Measurements from ENCODE around the gene RIPOR2. TPM values are rescaled to one million over a fixed set of nuclear protein-coding genes. Genes with fewer than 3 reads are reported as not detected.

Gene RIPOR2
- total and polyA plus RNA-seq, 10 of the 15 experiments (the other 5 are each of a cell fraction or from before 2014, with no cell fraction given): 22.2 to 48.2 (median 34.7) TPM

- 0% methylated on average over 2 of the region's 2 CpGs for WGBS (ENCODE audit: insufficient coverage, insufficient replicate concordance, low lambda C conversion rate, missing lambda C conversion rate)
- Histone ChIP-seq H3K4me1 (ENCODE audit: control insufficient read depth, insufficient read depth, low read length) (peaks cover 45% of the 10 kb centered on the region), H3K9ac (ENCODE audit: control insufficient read depth, insufficient read depth, low read length) (no peak overlapping the region), H3K27ac (ENCODE audit: control insufficient read depth, insufficient read depth) (no peak overlapping the region), H4K20me1 (ENCODE audit: control insufficient read depth, insufficient read depth) (peaks cover 3% of the 10 kb centered on the region; the same call in 1 of the 2 replicates), H3K79me2 (ENCODE audit: control insufficient read depth, insufficient read depth, low read length) (peaks cover 25% of the 10 kb centered on the region), H3K27me3 (replicated peaks in 1 of 2; ENCODE audit: control insufficient read depth in 2 of 2, insufficient read depth in 2 of 2, low read length in 1 of 2) (no peaks in the 10 kb centered on the region), H3K9me3 (replicated peaks; ENCODE audit: control insufficient read depth, insufficient read depth, low read length) (no peaks in the 10 kb centered on the region; the same call in 2 of the 3 replicates), H3K4me2 (ENCODE audit: control insufficient read depth, insufficient read depth) (no peak overlapping the region), H3K36me3 (ENCODE audit: control insufficient read depth in 2 of 2, insufficient read depth in 2 of 2, low read length in 1 of 2) (no peaks in the 10 kb centered on the region), H2AFZ (ENCODE audit: control insufficient read depth, low read depth, low read length) (no peak overlapping the region), H3K4me3 (no peak overlapping the region)
- no TSS peak for BruUV-seq (replicated peaks)
- DNase-seq (ENCODE audit: low read depth, low spot score): no peak
- ATAC-seq: no peak
- POLR2A ChIA-PET: no interaction called here
- RAD21 ChIA-PET (ENCODE audit: unreplicated experiment): no interaction called here
- intact Hi-C loops (cut with micrococcal nuclease; ENCODE audit: unreplicated experiment): no loop called here
- SMC1A ChIA-PET (ENCODE audit: uncharacterized antibody, unreplicated experiment): interaction anchor here (1.1 to 1.4 kb wide), 2 partner anchors 11 to 69 kb away, joined by 4 to 7 read pairs; no protein-coding TSS in a partner anchor
- in situ Hi-C loops (cut with MboI): no loop called here
- no peak for FAIRE-seq
- no peak for TF ChIP-seq KLF5 (IDR thresholded peaks at IDR 0.05; ENCODE audit: partially characterized antibody)
- no peak for TF ChIP-seq BCL11A (IDR thresholded peaks at IDR 0.05; ENCODE audit: low read depth, low read length)
- no peak for TF ChIP-seq IRF3 (IDR thresholded peaks at IDR 0.05)
- TF ChIP-seq ZSCAN29 (IDR thresholded peaks at IDR 0.05): no peak
- TF ChIP-seq POLR2AphosphoS5 (IDR thresholded peaks at IDR 0.05; ENCODE audit: low read length): no peak
- TF ChIP-seq, protein P1, sequence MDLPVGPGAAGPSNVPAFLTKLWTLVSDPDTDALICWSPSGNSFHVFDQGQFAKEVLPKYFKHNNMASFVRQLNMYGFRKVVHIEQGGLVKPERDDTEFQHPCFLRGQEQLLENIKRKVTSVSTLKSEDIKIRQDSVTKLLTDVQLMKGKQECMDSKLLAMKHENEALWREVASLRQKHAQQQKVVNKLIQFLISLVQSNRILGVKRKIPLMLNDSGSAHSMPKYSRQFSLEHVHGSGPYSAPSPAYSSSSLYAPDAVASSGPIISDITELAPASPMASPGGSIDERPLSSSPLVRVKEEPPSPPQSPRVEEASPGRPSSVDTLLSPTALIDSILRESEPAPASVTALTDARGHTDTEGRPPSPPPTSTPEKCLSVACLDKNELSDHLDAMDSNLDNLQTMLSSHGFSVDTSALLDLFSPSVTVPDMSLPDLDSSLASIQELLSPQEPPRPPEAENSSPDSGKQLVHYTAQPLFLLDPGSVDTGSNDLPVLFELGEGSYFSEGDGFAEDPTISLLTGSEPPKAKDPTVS (IDR thresholded peaks at IDR 0.05; ENCODE audit: low read depth, low read length): no peak
- TF ChIP-seq, protein P2, sequence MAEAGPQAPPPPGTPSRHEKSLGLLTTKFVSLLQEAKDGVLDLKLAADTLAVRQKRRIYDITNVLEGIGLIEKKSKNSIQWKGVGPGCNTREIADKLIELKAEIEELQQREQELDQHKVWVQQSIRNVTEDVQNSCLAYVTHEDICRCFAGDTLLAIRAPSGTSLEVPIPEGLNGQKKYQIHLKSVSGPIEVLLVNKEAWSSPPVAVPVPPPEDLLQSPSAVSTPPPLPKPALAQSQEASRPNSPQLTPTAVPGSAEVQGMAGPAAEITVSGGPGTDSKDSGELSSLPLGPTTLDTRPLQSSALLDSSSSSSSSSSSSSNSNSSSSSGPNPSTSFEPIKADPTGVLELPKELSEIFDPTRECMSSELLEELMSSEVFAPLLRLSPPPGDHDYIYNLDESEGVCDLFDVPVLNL (IDR thresholded peaks at IDR 0.05; ENCODE audit: low read depth, low read length): no peak
- TF ChIP-seq ZNF217 (IDR thresholded peaks at IDR 0.05): no peak
- no peak for TF ChIP-seq SMAD5 (IDR thresholded peaks at IDR 0.05; ENCODE audit: low read depth)
- TF ChIP-seq, protein P3, sequence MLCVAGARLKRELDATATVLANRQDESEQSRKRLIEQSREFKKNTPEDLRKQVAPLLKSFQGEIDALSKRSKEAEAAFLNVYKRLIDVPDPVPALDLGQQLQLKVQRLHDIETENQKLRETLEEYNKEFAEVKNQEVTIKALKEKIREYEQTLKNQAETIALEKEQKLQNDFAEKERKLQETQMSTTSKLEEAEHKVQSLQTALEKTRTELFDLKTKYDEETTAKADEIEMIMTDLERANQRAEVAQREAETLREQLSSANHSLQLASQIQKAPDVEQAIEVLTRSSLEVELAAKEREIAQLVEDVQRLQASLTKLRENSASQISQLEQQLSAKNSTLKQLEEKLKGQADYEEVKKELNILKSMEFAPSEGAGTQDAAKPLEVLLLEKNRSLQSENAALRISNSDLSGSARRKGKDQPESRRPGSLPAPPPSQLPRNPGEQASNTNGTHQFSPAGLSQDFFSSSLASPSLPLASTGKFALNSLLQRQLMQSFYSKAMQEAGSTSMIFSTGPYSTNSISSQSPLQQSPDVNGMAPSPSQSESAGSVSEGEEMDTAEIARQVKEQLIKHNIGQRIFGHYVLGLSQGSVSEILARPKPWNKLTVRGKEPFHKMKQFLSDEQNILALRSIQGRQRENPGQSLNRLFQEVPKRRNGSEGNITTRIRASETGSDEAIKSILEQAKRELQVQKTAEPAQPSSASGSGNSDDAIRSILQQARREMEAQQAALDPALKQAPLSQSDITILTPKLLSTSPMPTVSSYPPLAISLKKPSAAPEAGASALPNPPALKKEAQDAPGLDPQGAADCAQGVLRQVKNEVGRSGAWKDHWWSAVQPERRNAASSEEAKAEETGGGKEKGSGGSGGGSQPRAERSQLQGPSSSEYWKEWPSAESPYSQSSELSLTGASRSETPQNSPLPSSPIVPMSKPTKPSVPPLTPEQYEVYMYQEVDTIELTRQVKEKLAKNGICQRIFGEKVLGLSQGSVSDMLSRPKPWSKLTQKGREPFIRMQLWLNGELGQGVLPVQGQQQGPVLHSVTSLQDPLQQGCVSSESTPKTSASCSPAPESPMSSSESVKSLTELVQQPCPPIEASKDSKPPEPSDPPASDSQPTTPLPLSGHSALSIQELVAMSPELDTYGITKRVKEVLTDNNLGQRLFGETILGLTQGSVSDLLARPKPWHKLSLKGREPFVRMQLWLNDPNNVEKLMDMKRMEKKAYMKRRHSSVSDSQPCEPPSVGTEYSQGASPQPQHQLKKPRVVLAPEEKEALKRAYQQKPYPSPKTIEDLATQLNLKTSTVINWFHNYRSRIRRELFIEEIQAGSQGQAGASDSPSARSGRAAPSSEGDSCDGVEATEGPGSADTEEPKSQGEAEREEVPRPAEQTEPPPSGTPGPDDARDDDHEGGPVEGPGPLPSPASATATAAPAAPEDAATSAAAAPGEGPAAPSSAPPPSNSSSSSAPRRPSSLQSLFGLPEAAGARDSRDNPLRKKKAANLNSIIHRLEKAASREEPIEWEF (IDR thresholded peaks at IDR 0.05; ENCODE audit: insufficient replicate concordance, low read depth, low read length): no peak
- TF ChIP-seq TAF1 (IDR thresholded peaks at IDR 0.05; ENCODE audit: borderline replicate concordance, low read depth, low read length): no peak
- TF ChIP-seq, protein P4, sequence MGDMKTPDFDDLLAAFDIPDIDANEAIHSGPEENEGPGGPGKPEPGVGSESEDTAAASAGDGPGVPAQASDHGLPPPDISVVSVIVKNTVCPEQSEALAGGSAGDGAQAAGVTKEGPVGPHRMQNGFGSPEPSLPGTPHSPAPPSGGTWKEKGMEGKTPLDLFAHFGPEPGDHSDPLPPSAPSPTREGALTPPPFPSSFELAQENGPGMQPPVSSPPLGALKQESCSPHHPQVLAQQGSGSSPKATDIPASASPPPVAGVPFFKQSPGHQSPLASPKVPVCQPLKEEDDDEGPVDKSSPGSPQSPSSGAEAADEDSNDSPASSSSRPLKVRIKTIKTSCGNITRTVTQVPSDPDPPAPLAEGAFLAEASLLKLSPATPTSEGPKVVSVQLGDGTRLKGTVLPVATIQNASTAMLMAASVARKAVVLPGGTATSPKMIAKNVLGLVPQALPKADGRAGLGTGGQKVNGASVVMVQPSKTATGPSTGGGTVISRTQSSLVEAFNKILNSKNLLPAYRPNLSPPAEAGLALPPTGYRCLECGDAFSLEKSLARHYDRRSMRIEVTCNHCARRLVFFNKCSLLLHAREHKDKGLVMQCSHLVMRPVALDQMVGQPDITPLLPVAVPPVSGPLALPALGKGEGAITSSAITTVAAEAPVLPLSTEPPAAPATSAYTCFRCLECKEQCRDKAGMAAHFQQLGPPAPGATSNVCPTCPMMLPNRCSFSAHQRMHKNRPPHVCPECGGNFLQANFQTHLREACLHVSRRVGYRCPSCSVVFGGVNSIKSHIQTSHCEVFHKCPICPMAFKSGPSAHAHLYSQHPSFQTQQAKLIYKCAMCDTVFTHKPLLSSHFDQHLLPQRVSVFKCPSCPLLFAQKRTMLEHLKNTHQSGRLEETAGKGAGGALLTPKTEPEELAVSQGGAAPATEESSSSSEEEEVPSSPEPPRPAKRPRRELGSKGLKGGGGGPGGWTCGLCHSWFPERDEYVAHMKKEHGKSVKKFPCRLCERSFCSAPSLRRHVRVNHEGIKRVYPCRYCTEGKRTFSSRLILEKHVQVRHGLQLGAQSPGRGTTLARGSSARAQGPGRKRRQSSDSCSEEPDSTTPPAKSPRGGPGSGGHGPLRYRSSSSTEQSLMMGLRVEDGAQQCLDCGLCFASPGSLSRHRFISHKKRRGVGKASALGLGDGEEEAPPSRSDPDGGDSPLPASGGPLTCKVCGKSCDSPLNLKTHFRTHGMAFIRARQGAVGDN (IDR thresholded peaks at IDR 0.05): no peak
- CTCF ChIA-PET: interaction anchor here (5.3 kb wide), 1 partner anchor 12 kb away, joined by 82 read pairs; the partner anchor contains the start of gene RIPOR2
Measured at GRCh38 chr6:24922814-24923213, 12.9 kb downstream of the RIPOR2 start.
